ENCODE measurements around the gene GPRC5C. TPM values are rescaled to one million over a fixed set of nuclear protein-coding genes. Genes with fewer than 3 reads are reported as not detected.
A peak's percentile ranks its signal among the peaks of the same experiment; 100 is the strongest.

The GPRC5C gene
- total RNA-seq, 1 donor from 2014 or later, result 66.4 TPM

- no peak for DNase-seq
Measured at GRCh38 chr17:74452841-74453661, 21.2 kb downstream of the GPRC5C start.

- DNase-seq, result peak; percentile 96
Measured at GRCh38 chr17:74453665-74454196, 21.8 kb downstream of the GPRC5C start.

- no peak for DNase-seq
Measured at GRCh38 chr17:74454197-74455024, 22.5 kb downstream of the GPRC5C start.

GRCh38 chr17:74455025-74455545, 23.2 kb downstream of the GPRC5C start:
- peak; percentile 45 for DNase-seq

GRCh38 chr17:74455821-74456220, 23.9 kb downstream of the GPRC5C start:
- DNase-seq, result no peak

- DNase-seq, result peak; percentile 91
Measured at GRCh38 chr17:74457146-74457819, 25.4 kb downstream of the GPRC5C start.

- DNase-seq, result no peak
Measured at GRCh38 chr17:74457820-74458166, 25.9 kb downstream of the GPRC5C start.

GRCh38 chr17:74458835-74459234, 26.9 kb downstream of the GPRC5C start:
- no peak for DNase-seq

- DNase-seq, result no peak
Measured at GRCh38 chr17:74459622-74460021, 27.7 kb downstream of the GPRC5C start.

GRCh38 chr17:74460241-74460640, 28.4 kb downstream of the GPRC5C start:
- no peak for DNase-seq

- DNase-seq, result no peak
Measured at GRCh38 chr17:74460996-74461395, 29.1 kb downstream of the GPRC5C start.

- DNase-seq, result no peak
Measured at GRCh38 chr17:74461611-74462010, 29.7 kb downstream of the GPRC5C start.

- DNase-seq, result no peak
Measured at GRCh38 chr17:74464730-74465377, 33.0 kb downstream of the GPRC5C start.

GRCh38 chr17:74465378-74466110, 33.7 kb downstream of the GPRC5C start:
- no peak for DNase-seq

GRCh38 chr17:74466111-74466827, 34.4 kb downstream of the GPRC5C start, which contains the start of gene CD300A:
TSS of gene CD300A (plus strand) at chr17:74466634. CDS start at chr17:74466704, 70 bp downstream.
- DNase-seq, result no peak

GRCh38 chr17:74466828-74467184, 34.9 kb downstream of the GPRC5C start:
- DNase-seq, result no peak

- no peak for DNase-seq
Measured at GRCh38 chr17:74467221-74467951, 35.5 kb downstream of the GPRC5C start.

GRCh38 chr17:74471341-74471740, 39.5 kb downstream of the GPRC5C start:
- no peak for DNase-seq

- no peak for DNase-seq
Measured at GRCh38 chr17:74472890-74473289, 41.0 kb downstream of the GPRC5C start.

- no peak for DNase-seq
Measured at GRCh38 chr17:74473294-74473693, 41.4 kb downstream of the GPRC5C start.

Data from tongue (tissue), 2 donors.